HCT116 (cell line): ENCODE data around the gene CDKL5. TPM values are rescaled to one million over a fixed set of nuclear protein-coding genes. Genes with fewer than 3 reads are reported as not detected.

ENCODE experiments used
- ATAC-seq: fragments of 200-7000 bp; cut with Tn5 transposase; 2 replicates; pipeline ENCODE4 v1.9.1; 2020; ENCODE audit warnings: mild to moderate bottlenecking, moderate library complexity
- BruUV-seq: library from RNA; stranded (reverse); fragments of 400-500 nt; replicated peaks from 2 replicates; lab custom pipeline; 2021; lab: Mats Ljungman, UMichigan
- CTCF ChIA-PET: fragments of 300-600 bp; sonication (Branson Sonifier 250); formaldehyde crosslinking; loops from one replicate; lab custom pipeline; 2021; ENCODE audit warnings: antibody characterized with exemption; lab: Charles Lee
- POLR2A ChIA-PET: fragments of 300-600, 350-600 bp; sonication (Branson Sonifier 250); formaldehyde crosslinking; loops from one replicate; lab custom pipeline; 2021; ENCODE audit warnings: antibody characterized with exemption; lab: Charles Lee
- RAD21 ChIA-PET, 2 experiments: fragments of 300-600 bp; sonication (Branson Sonifier 250); formaldehyde crosslinking; loops; one replicate each; lab custom pipeline; 2023; ENCODE audit warnings: low total read pairs in 2 of 2; ENCODE audit not compliant: uncharacterized antibody in 2 of 2, unreplicated experiment in 2 of 2, low non-redundant PET in 1 of 2; lab: Charles Lee
- DNase-seq: peaks from one replicate; pipeline ENCODE4 v3.0.0-alpha.2; 2010; ENCODE audit warnings: low read depth, low spot score
- H2AFZ ChIP-seq: fragments of 200-600 bp; shearing (Covaris generic), sonication (generic); 2 replicates; pipeline ENCODE4 v1.6.1; 2017; ENCODE audit warnings: low read depth, mixed run types, mixed read lengths, antibody characterized with exemption, low read length; ENCODE audit not compliant: poor library complexity, severe bottlenecking
- H3K27ac ChIP-seq: 2 replicates; pipeline ENCODE4 v1.5.1; 2012; ENCODE audit warnings: low read depth, low read length
- H3K27me3 ChIP-seq: fragments of 200-600 bp; sonication (generic); 2 replicates; pipeline ENCODE4 v1.6.1; 2016; ENCODE audit warnings: mixed run types, low read length, mixed read lengths; ENCODE audit not compliant: insufficient read depth
- H3K36me3 ChIP-seq, 2 experiments: fragments of 200-500 bp in 1 of 2; fragments of 200-600 bp in 1 of 2; sonication (Bioruptor generic) in 1 of 2; sonication (generic) in 1 of 2; 2 replicates each; pipeline versions ENCODE4 v1.5.1 to v1.6.1; 2014 to 2016; ENCODE audit warnings: low read length in 2 of 2, inconsistent platforms in 1 of 2, mixed read lengths in 1 of 2, mixed run types in 1 of 2; ENCODE audit not compliant: insufficient read depth in 2 of 2, control insufficient read depth in 1 of 2
- H3K4me1 ChIP-seq, 2 experiments: fragments of 200-600 bp in 1 of 2; sonication (generic) in 1 of 2; 2 replicates each; pipeline versions ENCODE4 v1.5.1 to v1.6.1; 2012 to 2017; ENCODE audit warnings: low read length in 2 of 2, inconsistent platforms in 1 of 2, mild to moderate bottlenecking in 1 of 2, mixed read lengths in 1 of 2, mixed run types in 1 of 2, moderate library complexity in 1 of 2; ENCODE audit not compliant: insufficient read depth in 2 of 2, control insufficient read depth in 1 of 2
- H3K4me2 ChIP-seq: fragments of 200-600 bp; sonication (generic); 2 replicates; pipeline ENCODE4 v1.6.1; 2017; ENCODE audit warnings: mixed run types, low read length, mixed read lengths
- H3K4me3 ChIP-seq, 2 experiments: fragments of 200-600 bp in 1 of 2; sonication (generic) in 1 of 2; replicated peaks in 1 of 2; 2 replicates each; pipeline ENCODE4 v1.5.1; 2011 to 2016; ENCODE audit warnings: low read length in 2 of 2, control low read depth in 1 of 2, low read depth in 1 of 2, mild to moderate bottlenecking in 1 of 2, mixed read lengths in 1 of 2, mixed run types in 1 of 2
- H3K79me2 ChIP-seq: fragments of 200-600 bp; sonication (generic); 2 replicates; pipeline ENCODE4 v1.6.1; 2017; ENCODE audit warnings: mild to moderate bottlenecking, mixed run types, low read length, moderate library complexity, mixed read lengths; ENCODE audit not compliant: insufficient read depth
- H3K9ac ChIP-seq: fragments of 200-600 bp; sonication (generic); 2 replicates; pipeline ENCODE4 v1.6.1; 2016; ENCODE audit warnings: low read length, mixed read lengths
- H3K9me2 ChIP-seq: fragments of 200-600 bp; sonication (generic), shearing (Covaris generic); 2 replicates; pipeline ENCODE4 v1.6.1; 2017; ENCODE audit warnings: mixed run types, mild to moderate bottlenecking, moderate library complexity; ENCODE audit not compliant: insufficient read depth
- H3K9me3 ChIP-seq, 2 experiments: fragments of 200-500 bp in 1 of 2; fragments of 200-600 bp in 1 of 2; sonication (Bioruptor generic) in 1 of 2; sonication (generic) in 1 of 2; 2 replicates each; pipeline ENCODE4 v1.6.1; 2014 to 2017; ENCODE audit warnings: low read length in 2 of 2, mixed read lengths in 2 of 2, inconsistent platforms in 1 of 2, low read depth in 1 of 2, mild to moderate bottlenecking in 1 of 2, mixed run types in 1 of 2, moderate library complexity in 1 of 2; ENCODE audit not compliant: control insufficient read depth in 1 of 2, insufficient read depth in 1 of 2
- H4K20me1 ChIP-seq: fragments of 200-600 bp; sonication (generic), shearing (Covaris generic); 2 replicates; pipeline ENCODE4 v1.6.1; 2017; ENCODE audit warnings: mixed run types, mild to moderate bottlenecking, moderate library complexity; ENCODE audit not compliant: insufficient read depth
- CEBPB ChIP-seq: IDR thresholded peaks from 2 replicates; pipeline ENCODE4 v1.6.1; 2012; ENCODE audit warnings: low read depth
- CTCF ChIP-seq, 3 experiments: fragments of 200-600 bp in 1 of 3; sonication (generic) in 1 of 3; IDR thresholded peaks in 2 of 3; conservative IDR thresholded peaks in 1 of 3; 2 replicates each; pipeline ENCODE4 v1.5.1; 2012 to 2017; ENCODE audit warnings: low read depth in 2 of 3, low read length in 2 of 3, antibody characterized with exemption in 1 of 3, borderline replicate concordance in 1 of 3, control low read depth in 1 of 3, mild to moderate bottlenecking in 1 of 3, mixed read lengths in 1 of 3, mixed run types in 1 of 3, moderate library complexity in 1 of 3; ENCODE audit not compliant: insufficient read depth in 1 of 3
- EGR1 ChIP-seq: IDR thresholded peaks from 2 replicates; pipeline ENCODE4 v1.6.1; 2012; ENCODE audit warnings: low read depth
- ELF1 ChIP-seq: IDR thresholded peaks from 2 replicates; pipeline ENCODE4 v1.6.1; 2012; ENCODE audit warnings: low read depth, borderline replicate concordance
- POLR2A ChIP-seq: IDR thresholded peaks from 2 replicates; pipeline ENCODE4 v1.7.0; 2011; ENCODE audit warnings: borderline replicate concordance; ENCODE audit not compliant: insufficient read depth, insufficient read length; ENCODE audit errors: extremely low read depth
- SRF ChIP-seq: IDR thresholded peaks from 2 replicates; pipeline ENCODE4 v1.6.1; 2012; ENCODE audit warnings: low read depth
- intact Hi-C: fragments of 100-400 bp; cut with micrococcal nuclease; formaldehyde crosslinking; loops from 2 replicates; pipeline ENCODE4 v1.10.0; 2022
- total RNA-seq: library from RNA; stranded (reverse); gene quantifications from one replicate; pipeline ENCODE4 v1.2.1, GENCODE V29; 2021; ENCODE audit not compliant: unreplicated experiment

CDKL5 gene
- total RNA-seq, 1 experiment from 2014 or later: 2.5 TPM

GRCh38 chrX:18577400-18577799 is 152.0 kb downstream of the CDKL5 start:
- Histone ChIP-seq H3K4me1 (peaks cover 2 to 4% of the 10 kb centered on the region in 2 experiments; a peak in 3 of 4 replicates), H3K4me3 (no peak overlapping the region), H3K4me2 (no peak overlapping the region), H3K9me3 (no peaks in the 10 kb centered on the region), H3K9ac (no peak overlapping the region), H2AFZ (no peak overlapping the region), H3K27me3 (no peaks in the 10 kb centered on the region), H3K27ac (no peak overlapping the region), H3K36me3 (no peaks in the 10 kb centered on the region), H3K79me2 (no peaks in the 10 kb centered on the region), H3K9me2 (no peaks in the 10 kb centered on the region), H4K20me1 (no peaks in the 10 kb centered on the region)
- intact Hi-C loops: no loop called here
- ATAC-seq: no peak
- ChIA-PET POLR2A (no interaction called here), CTCF (no interaction called here), RAD21 (no interaction called here)
- DNase-seq: no peak
- TF ChIP-seq ELF1: no peak
- TF ChIP-seq EGR1: no peak
- no peak for TF ChIP-seq POLR2A
- TF ChIP-seq CEBPB: no peak
- no peak for TF ChIP-seq SRF
- no TSS peak for BruUV-seq

- no TSS peak for BruUV-seq
- ChIA-PET POLR2A (no interaction called here), CTCF (no interaction called here), RAD21 (no interaction called here)
- H3K4me2 ChIP-seq: no peak overlapping the region
- no peak overlapping the region for H3K27ac ChIP-seq
- no peaks in the 10 kb centered on the region for H3K79me2 ChIP-seq
- TF ChIP-seq CTCF (IDR thresholded peaks at IDR 0.05 in 2 of 3, conservative IDR thresholded peaks at IDR 0.05 in 1 of 3; ENCODE audit: borderline replicate concordance in 1 of 3, insufficient read depth in 1 of 3, low read depth in 2 of 3, low read length in 2 of 3): no peak
- H3K4me1 ChIP-seq: peaks cover 2 to 4% of the 10 kb centered on the region in 2 experiments; a peak in 3 of 4 replicates
- no peaks in the 10 kb centered on the region for H3K9me2 ChIP-seq
- no peaks in the 10 kb centered on the region for H3K27me3 ChIP-seq
- H4K20me1 ChIP-seq: no peaks in the 10 kb centered on the region
- H3K36me3 ChIP-seq: no peaks in the 10 kb centered on the region
- no peak overlapping the region for H3K4me3 ChIP-seq
- H2AFZ ChIP-seq: no peak overlapping the region
- H3K9ac ChIP-seq: no peak overlapping the region
- no peaks in the 10 kb centered on the region for H3K9me3 ChIP-seq
- intact Hi-C loops: no loop called here
- no peak for DNase-seq
- ATAC-seq: no peak
Observed at GRCh38 chrX:18578546-18578945, 153.1 kb downstream of the CDKL5 start.
